SJSA1 (cell line): ENCODE measurements around the gene AOC3. TPM values are rescaled to one million over a fixed set of nuclear protein-coding genes. Genes with fewer than 3 reads are reported as not detected.

Source experiments
- DNase-seq, 2 experiments: peaks; one replicate each; pipeline ENCODE4 v3.0.0-alpha.2; 2015 to 2020; ENCODE audit warnings: low spot score in 2 of 2, low read depth in 1 of 2
- H3K27ac ChIP-seq: fragments of 250-450 bp; sonication (Bioruptor Pico); 2 replicates; pipeline ENCODE4 v1.5.1; 2020; ENCODE audit warnings: mild to moderate bottlenecking, moderate library complexity
- H3K27me3 ChIP-seq: fragments of 250-450 bp; sonication (Bioruptor Pico); replicated peaks from 2 replicates; pipeline ENCODE4 v1.5.1; 2020; ENCODE audit warnings: mild to moderate bottlenecking, moderate library complexity
- H3K36me3 ChIP-seq: fragments of 250-450 bp; sonication (Bioruptor Pico); 2 replicates; pipeline ENCODE4 v1.5.1; 2020; ENCODE audit warnings: mild to moderate bottlenecking
- H3K4me1 ChIP-seq: fragments of 250-450 bp; sonication (Bioruptor Pico); replicated peaks from 2 replicates; pipeline ENCODE4 v1.6.1; 2021; ENCODE audit warnings: mild to moderate bottlenecking
- H3K4me3 ChIP-seq: fragments of 250-450 bp; sonication (Bioruptor Pico); 2 replicates; pipeline ENCODE4 v1.5.1; 2020; ENCODE audit warnings: mild to moderate bottlenecking
- H3K9me3 ChIP-seq: fragments of 250-450 bp; sonication (Bioruptor Pico); replicated peaks from 2 replicates; pipeline ENCODE4 v1.5.1; 2020; ENCODE audit warnings: mild to moderate bottlenecking
- total RNA-seq: library from RNA; depleted of rRNA; stranded (reverse); fragments of >200 nt; shearing (Covaris generic); gene quantifications from 2 replicates; pipeline ENCODE4 v1.2.3, GENCODE V29; 2014; rRNA removed

The AOC3 gene
- total RNA-seq, 1 experiment from 2014 or later, result not detected

DNA sequence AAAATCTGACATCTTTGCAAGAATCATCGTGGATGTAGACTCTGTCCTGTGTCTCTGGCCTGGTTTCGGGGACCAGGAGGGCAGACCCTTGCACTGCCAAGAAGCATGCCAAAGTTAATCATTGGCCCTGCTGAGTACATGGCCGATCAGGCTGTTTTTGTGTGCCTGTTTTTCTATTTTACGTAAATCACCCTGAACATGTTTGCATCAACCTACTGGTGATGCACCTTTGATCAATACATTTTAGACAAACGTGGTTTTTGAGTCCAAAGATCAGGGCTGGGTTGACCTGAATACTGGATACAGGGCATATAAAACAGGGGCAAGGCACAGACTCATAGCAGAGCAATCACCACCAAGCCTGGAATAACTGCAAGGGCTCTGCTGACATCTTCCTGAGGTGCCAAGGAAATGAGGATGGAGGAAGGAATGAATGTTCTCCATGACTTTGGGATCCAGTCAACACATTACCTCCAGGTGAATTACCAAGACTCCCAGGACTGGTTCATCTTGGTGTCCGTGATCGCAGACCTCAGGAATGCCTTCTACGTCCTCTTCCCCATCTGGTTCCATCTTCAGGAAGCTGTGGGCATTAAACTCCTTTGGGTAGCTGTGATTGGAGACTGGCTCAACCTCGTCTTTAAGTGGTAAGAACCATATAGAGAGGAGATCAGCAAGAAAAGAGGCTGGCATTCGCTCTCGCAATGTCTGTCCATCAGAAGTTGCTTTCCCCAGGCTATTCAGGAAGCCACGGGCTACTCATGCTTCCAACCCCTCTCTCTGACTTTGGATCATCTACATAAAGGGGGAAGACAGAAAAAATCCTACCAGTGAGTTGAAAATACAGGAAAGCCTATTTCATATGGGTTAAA lies 49.7 kb downstream of the AOC3 start, which contains the start of gene G6PC1:
Gene G6PC1, plus strand, starts transcription at position 340 of the 872 bp plus-strand sequence. Its CDS starts 78 bp downstream, at position 418.
- H3K27ac ChIP-seq, result no peak within 1 kb of the TSS
- H3K9me3 ChIP-seq, result no peaks in the 10 kb centered on the region
- no peaks in the 10 kb centered on the region for H3K4me1 ChIP-seq
- no peak for DNase-seq
- H3K4me3 ChIP-seq, result no peak within 1 kb of the TSS
- H3K36me3 ChIP-seq, result no peaks in the 10 kb centered on the region
- no peaks in the 10 kb centered on the region for H3K27me3 ChIP-seq

GRCh38 chr17:42901535-42902229 lies 50.7 kb downstream of the AOC3 start:
- DNase-seq, result no peak
- H3K27me3 ChIP-seq, result no peaks in the 10 kb centered on the region
- no peaks in the 10 kb centered on the region for H3K36me3 ChIP-seq
- H3K27ac ChIP-seq, result no peak overlapping the region
- no peaks in the 10 kb centered on the region for H3K4me1 ChIP-seq
- no peak overlapping the region for H3K4me3 ChIP-seq
- no peaks in the 10 kb centered on the region for H3K9me3 ChIP-seq

- no peak overlapping the region for H3K27ac ChIP-seq
- H3K4me3 ChIP-seq, result no peak overlapping the region
- peaks cover 9% of the 10 kb centered on the region for H3K27me3 ChIP-seq
- H3K36me3 ChIP-seq, result no peaks in the 10 kb centered on the region
- H3K9me3 ChIP-seq, result no peaks in the 10 kb centered on the region
- DNase-seq, result no peak
- H3K4me1 ChIP-seq, result no peaks in the 10 kb centered on the region
Measured at GRCh38 chr17:42904110-42904469, 53.1 kb downstream of the AOC3 start.

- H3K27ac ChIP-seq, result no peak overlapping the region
- H3K27me3 ChIP-seq, result peaks cover 9% of the 10 kb centered on the region
- H3K4me1 ChIP-seq, result no peaks in the 10 kb centered on the region
- no peak for DNase-seq
- H3K36me3 ChIP-seq, result no peaks in the 10 kb centered on the region
- H3K4me3 ChIP-seq, result no peak overlapping the region
- no peaks in the 10 kb centered on the region for H3K9me3 ChIP-seq
Measured at GRCh38 chr17:42906772-42907446, 55.9 kb downstream of the AOC3 start.

Other genes starting within 250 kb of the AOC3 start
- 27.0 and 30.4 TPM in 2 replicates for gene RETREG3, start 241.8 kb upstream of the AOC3 start, total RNA-seq
- gene TUBG1, start 241.5 kb upstream of the AOC3 start, total RNA-seq, result 45.5 and 81.4 TPM in 2 replicates
- gene TUBG2, start 191.9 kb upstream of the AOC3 start, total RNA-seq, result 0.92 and 3.5 TPM in 2 replicates
- 3.8 and 8.8 TPM in 2 replicates for gene PLEKHH3, start 174.2 kb upstream of the AOC3 start, total RNA-seq
- gene CCR10, start 169.4 kb upstream of the AOC3 start, total RNA-seq, result not detected in 2 replicates
- 0.34 and 1.1 TPM in 2 replicates for gene CNTNAP1, start 168.7 kb upstream of the AOC3 start, total RNA-seq
- 5.2 and 16.3 TPM in 2 replicates for gene EZH1, start 106.2 kb upstream of the AOC3 start, total RNA-seq
- gene RAMP2, start 90.0 kb upstream of the AOC3 start, total RNA-seq, result not detected in 2 replicates
- gene VPS25, start 77.8 kb upstream of the AOC3 start, total RNA-seq, result 57.2 and 101 TPM in 2 replicates
- 0.25 TPM in 1 of 2 replicates, not detected in the other for gene WNK4, start 70.6 kb upstream of the AOC3 start, total RNA-seq
- gene COA3, start 52.5 kb upstream of the AOC3 start, total RNA-seq, result 85.0 and 110 TPM in 2 replicates
- 0.18 TPM in 1 of 2 replicates, not detected in the other for gene CNTD1, start 52.3 kb upstream of the AOC3 start, total RNA-seq
- 69.9 and 87.8 TPM in 2 replicates for gene BECN1, start 26.9 kb upstream of the AOC3 start, total RNA-seq
- 109 and 122 TPM in 2 replicates for gene PSME3, start 17.8 kb upstream of the AOC3 start, total RNA-seq
- 0.42 TPM in 1 of 2 replicates, not detected in the other for gene AOC2, start 6.6 kb upstream of the AOC3 start, total RNA-seq
- not detected in 2 replicates for gene G6PC1, start 49.6 kb downstream of the AOC3 start, total RNA-seq
- 29.8 and 59.7 TPM in 2 replicates for gene AARSD1, start 113.3 kb downstream of the AOC3 start, total RNA-seq
- 1.2 and 2.1 TPM in 2 replicates for gene PTGES3L, start 128.9 kb downstream of the AOC3 start, total RNA-seq
- gene RUNDC1, start 129.4 kb downstream of the AOC3 start, total RNA-seq, result 5.7 and 17.0 TPM in 2 replicates
- 605 and 1,189 TPM in 2 replicates for gene RPL27, start 147.2 kb downstream of the AOC3 start, total RNA-seq
- gene IFI35, start 155.6 kb downstream of the AOC3 start, total RNA-seq, result 16.4 and 17.7 TPM in 2 replicates
- 125 and 144 TPM in 2 replicates for gene VAT1, start 171.2 kb downstream of the AOC3 start, total RNA-seq
- gene RND2, start 174.0 kb downstream of the AOC3 start, total RNA-seq, result 0.03 TPM in 1 of 2 replicates, not detected in the other